NT2/D1 (cell line): ENCODE results near the gene TMC5.
"Not testable (repeated sequence)": the region's sequence is repeated elsewhere in the genome, so short reads cannot be mapped to it uniquely, and the experiment has no call there.

Source experiments
- DNase-seq: peaks from one replicate; pipeline ENCODE4 v3.0.0-alpha.2; 2011; ENCODE audit warnings: low read depth, low spot score
- H3K27me3 ChIP-seq: 2 replicates; pipeline ENCODE4 v1.6.0; 2011; ENCODE audit warnings: mild to moderate bottlenecking; ENCODE audit not compliant: insufficient read length, insufficient read depth
- H3K36me3 ChIP-seq: 2 replicates; pipeline ENCODE4 v1.6.1; 2011; ENCODE audit warnings: mild to moderate bottlenecking, low read length, mixed read lengths; ENCODE audit not compliant: insufficient read depth, insufficient read length
- H3K4me1 ChIP-seq: 2 replicates; pipeline ENCODE4 v1.5.1; 2011; ENCODE audit not compliant: insufficient read depth, insufficient read length
- H3K4me3 ChIP-seq: 2 replicates; pipeline ENCODE4 v1.5.1; 2011; ENCODE audit warnings: low read depth; ENCODE audit not compliant: insufficient read length
- H3K9ac ChIP-seq: 2 replicates; pipeline ENCODE4 v1.6.0; 2011; ENCODE audit warnings: low read depth; ENCODE audit not compliant: insufficient read length
- H3K9me3 ChIP-seq: 2 replicates; pipeline ENCODE4 v1.5.1; 2011; ENCODE audit warnings: mild to moderate bottlenecking, low read length; ENCODE audit not compliant: insufficient read depth
- SUZ12 ChIP-seq: IDR thresholded peaks from 2 replicates; pipeline ENCODE4 v1.6.1; 2011; ENCODE audit not compliant: insufficient read length, insufficient read depth; ENCODE audit errors: extremely low read depth
- YY1 ChIP-seq: IDR thresholded peaks from 2 replicates; pipeline ENCODE4 v1.6.1; 2011; ENCODE audit not compliant: insufficient read length, insufficient read depth
- ZNF274 ChIP-seq: IDR thresholded peaks from 2 replicates; pipeline ENCODE4 v1.6.1; 2011; ENCODE audit warnings: mild to moderate bottlenecking, low read depth, low read length

The TMC5 gene, protein sequence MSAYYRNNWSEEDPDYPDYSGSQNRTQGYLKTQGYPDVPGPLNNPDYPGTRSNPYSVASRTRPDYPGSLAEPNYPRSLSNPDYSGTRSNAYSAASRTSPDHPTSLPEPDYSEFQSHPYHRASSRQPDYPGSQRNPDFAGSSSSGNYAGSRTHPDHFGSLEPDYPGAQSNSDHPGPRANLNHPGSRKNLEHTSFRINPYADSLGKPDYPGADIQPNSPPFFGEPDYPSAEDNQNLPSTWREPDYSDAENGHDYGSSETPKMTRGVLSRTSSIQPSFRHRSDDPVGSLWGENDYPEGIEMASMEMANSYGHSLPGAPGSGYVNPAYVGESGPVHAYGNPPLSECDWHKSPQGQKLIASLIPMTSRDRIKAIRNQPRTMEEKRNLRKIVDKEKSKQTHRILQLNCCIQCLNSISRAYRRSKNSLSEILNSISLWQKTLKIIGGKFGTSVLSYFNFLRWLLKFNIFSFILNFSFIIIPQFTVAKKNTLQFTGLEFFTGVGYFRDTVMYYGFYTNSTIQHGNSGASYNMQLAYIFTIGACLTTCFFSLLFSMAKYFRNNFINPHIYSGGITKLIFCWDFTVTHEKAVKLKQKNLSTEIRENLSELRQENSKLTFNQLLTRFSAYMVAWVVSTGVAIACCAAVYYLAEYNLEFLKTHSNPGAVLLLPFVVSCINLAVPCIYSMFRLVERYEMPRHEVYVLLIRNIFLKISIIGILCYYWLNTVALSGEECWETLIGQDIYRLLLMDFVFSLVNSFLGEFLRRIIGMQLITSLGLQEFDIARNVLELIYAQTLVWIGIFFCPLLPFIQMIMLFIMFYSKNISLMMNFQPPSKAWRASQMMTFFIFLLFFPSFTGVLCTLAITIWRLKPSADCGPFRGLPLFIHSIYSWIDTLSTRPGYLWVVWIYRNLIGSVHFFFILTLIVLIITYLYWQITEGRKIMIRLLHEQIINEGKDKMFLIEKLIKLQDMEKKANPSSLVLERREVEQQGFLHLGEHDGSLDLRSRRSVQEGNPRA

DNA sequence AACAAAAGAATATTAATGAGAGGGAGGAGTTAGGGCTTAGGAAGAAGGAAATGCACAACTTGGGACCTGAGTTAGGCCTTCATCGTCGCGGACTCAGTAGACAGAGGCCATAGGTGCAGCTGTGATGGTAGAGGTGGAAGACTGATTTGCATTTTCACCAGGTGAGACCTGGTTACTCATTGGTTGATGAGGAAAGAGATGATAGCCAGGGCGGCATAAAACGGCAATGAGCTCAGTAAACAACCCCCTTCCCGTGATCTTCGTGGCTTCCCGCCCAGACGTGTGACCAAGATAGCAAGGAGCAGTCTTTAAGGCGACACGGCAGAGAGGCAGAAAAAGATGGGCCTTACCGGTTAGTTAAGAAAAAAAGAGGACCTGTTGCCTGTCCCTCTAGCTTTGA lies at the start of gene TMC5:
Gene TMC5 (plus strand): TSS at position 244 of the 400 bp plus-strand sequence. CDS start 22,156 bp downstream, outside the sequence.
- TF ChIP-seq SUZ12 (no peak), YY1 (no peak), ZNF274 (no peak)
- Histone ChIP-seq H3K9ac (no peak within 1 kb of the TSS), H3K27me3 (no peaks in the 10 kb centered on the region), H3K4me3 (no peak within 1 kb of the TSS), H3K4me1 (no peaks in the 10 kb centered on the region), H3K36me3 (no peaks in the 10 kb centered on the region), H3K9me3 (no peaks in the 10 kb centered on the region)
- DNase-seq: no peak

DNA sequence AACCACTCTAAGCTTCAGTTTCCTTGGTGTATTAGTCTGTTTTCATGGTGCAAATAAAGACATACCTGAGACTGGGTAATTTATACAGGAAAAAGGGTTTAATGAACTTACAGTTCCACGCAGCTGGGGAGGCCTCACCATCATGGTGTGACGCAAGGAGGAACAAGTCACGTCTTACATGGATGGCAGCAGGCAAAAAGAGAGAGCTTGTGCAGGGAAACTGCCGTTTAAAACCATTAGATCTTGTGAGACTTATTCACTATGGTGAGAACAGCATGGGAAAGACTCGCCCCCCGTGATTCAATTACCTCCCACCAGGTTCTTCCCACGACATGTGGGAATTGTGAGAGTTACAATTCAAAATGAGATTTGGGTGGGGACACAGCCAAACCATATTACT lies 45.1 kb upstream of the TMC5 start:
- not testable (repeated sequence) for H3K4me3 ChIP-seq, H3K4me1 ChIP-seq, H3K9me3 ChIP-seq, DNase-seq, H3K27me3 ChIP-seq, H3K36me3 ChIP-seq, H3K9ac ChIP-seq

DNA sequence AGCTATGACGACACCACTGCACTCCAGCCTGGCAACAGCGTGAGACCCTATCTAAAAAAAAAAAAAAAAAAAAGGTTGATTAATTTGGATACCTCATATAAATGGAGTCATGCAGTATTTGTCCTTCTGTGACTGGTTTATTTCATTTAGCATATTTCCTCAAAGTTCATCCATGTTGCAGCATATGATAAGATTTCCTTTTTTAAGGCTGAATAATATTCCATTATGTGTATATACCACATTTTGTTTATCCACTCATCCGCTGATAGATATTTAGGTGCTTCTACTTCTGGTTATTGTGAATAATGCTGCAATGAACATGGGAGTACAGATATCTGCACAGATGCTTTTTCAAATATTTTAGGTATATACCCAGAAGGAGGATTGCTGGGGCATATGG lies 43.3 kb upstream of the TMC5 start:
- H3K9me3 ChIP-seq: no peaks in the 10 kb centered on the region
- no peaks in the 10 kb centered on the region for H3K36me3 ChIP-seq
- TF ChIP-seq YY1: no peak
- TF ChIP-seq SUZ12: no peak
- H3K27me3 ChIP-seq: no peaks in the 10 kb centered on the region
- H3K9ac ChIP-seq: no peak overlapping the region
- no peak overlapping the region for H3K4me3 ChIP-seq
- DNase-seq: no peak
- no peaks in the 10 kb centered on the region for H3K4me1 ChIP-seq

DNA sequence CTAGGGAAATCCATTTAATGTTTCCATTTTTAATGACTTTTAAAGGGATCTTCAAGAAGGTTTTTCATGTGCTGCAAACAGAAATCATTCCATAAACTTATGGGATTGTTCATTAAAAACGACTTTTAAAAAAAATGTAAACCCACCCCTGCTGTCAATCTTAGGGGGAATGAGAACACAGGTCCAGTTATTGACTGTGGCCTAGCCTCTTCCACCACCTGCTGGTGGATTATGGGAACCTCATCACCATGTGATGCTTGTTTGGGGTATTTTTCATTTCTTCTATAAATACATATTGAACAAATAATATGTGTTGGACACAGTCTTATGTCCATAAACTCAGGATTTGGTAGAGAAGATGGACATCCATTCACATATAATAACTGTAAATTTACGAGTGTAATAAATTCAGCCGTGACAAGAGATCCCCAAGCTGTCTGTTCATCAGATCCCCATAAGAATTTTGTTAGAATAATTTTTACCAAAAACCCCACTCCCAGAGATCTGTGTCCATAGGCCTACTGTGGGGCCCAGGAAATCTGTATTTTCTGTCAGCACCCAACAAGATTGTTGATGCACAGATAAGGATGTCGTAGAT lies 42.0 kb upstream of the TMC5 start:
- DNase-seq: peak; percentile 49
- no peaks in the 10 kb centered on the region for H3K27me3 ChIP-seq
- no peaks in the 10 kb centered on the region for H3K9me3 ChIP-seq
- TF ChIP-seq ZNF274 (no peak), SUZ12 (no peak), YY1 (no peak)
- no peaks in the 10 kb centered on the region for H3K4me1 ChIP-seq
- no peak overlapping the region for H3K4me3 ChIP-seq
- H3K36me3 ChIP-seq: no peaks in the 10 kb centered on the region
- no peak overlapping the region for H3K9ac ChIP-seq

DNA sequence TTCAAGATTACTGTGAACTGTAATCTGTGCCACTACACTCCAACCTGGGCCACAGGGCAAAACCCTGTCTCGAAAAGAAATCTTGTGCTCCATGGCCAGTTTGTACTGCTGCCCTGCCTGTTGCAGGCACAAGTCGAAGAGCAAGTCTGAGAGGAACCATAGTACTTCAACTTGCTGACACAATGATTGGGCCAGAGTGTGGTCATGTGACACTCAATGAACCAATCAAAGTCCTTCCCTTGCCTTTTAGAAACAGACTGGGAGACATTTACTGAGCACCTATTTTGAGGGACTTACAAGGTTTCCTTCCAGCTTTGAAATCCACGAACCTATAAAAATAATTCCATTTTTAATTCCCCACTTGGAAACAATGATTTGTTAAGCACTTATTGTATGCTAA lies 39.8 kb upstream of the TMC5 start:
- no peak for DNase-seq
- Histone ChIP-seq H3K4me3 (no peak overlapping the region), H3K27me3 (no peaks in the 10 kb centered on the region)

DNA sequence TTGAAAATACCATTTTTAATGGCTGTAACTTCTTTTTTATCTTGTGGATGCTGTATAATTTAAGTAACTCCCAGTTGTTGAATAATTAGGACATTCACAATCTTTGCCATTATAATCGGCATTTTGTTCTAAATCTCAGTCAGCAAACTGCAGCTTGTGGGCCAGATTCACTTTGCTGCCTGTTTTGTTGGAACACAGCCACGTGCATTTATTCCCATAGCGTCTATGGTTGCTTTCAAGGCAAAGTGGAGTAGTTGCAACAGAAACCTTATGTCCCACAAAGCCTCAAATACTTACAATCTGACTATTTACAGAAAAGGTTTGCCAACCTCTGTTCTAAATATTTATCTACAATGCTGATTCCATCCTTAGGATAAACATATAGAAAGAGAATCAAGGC lies 39.2 kb upstream of the TMC5 start:
- Histone ChIP-seq H3K27me3 (no peaks in the 10 kb centered on the region), H3K9ac (no peak overlapping the region), H3K4me3 (no peak overlapping the region), H3K4me1 (peaks cover 3% of the 10 kb centered on the region), H3K9me3 (no peaks in the 10 kb centered on the region), H3K36me3 (no peaks in the 10 kb centered on the region)
- no peak for DNase-seq
- TF ChIP-seq SUZ12 (no peak), YY1 (no peak), ZNF274 (no peak)

More for the DNA sequence above, 39.8 kb upstream of the TMC5 start:
- Histone ChIP-seq H3K9ac (no peak overlapping the region), H3K4me1 (no peaks in the 10 kb centered on the region), H3K9me3 (no peaks in the 10 kb centered on the region), H3K36me3 (no peaks in the 10 kb centered on the region)
- TF ChIP-seq ZNF274: no peak
- no peak for TF ChIP-seq YY1
- TF ChIP-seq SUZ12: no peak

DNA sequence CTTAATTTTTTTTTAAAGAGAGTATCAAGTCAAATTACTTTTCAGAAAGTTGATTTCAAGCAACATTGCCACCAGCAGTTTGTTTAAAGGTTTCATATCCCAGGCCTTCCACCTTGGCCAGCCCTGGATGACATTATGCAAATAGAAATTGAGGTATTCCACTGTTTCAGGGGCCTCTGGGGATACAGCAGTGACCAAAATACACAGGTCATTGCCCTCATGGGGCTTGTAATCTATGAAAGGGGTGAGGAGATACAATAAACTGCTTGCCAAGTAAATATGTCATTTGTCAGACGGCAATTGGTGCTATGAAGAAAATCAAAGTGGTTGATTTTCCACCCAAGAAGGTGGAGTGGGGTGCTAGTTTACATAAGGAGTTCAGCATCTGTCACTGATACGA lies 37.8 kb upstream of the TMC5 start:
- Histone ChIP-seq H3K36me3 (no peaks in the 10 kb centered on the region), H3K9ac (no peak overlapping the region), H3K9me3 (no peaks in the 10 kb centered on the region), H3K4me1 (peaks cover 3% of the 10 kb centered on the region), H3K27me3 (no peaks in the 10 kb centered on the region), H3K4me3 (no peak overlapping the region)
- TF ChIP-seq YY1 (no peak), SUZ12 (no peak), ZNF274 (no peak)
- no peak for DNase-seq
